ENCODE results near the gene HTT.

DNA sequence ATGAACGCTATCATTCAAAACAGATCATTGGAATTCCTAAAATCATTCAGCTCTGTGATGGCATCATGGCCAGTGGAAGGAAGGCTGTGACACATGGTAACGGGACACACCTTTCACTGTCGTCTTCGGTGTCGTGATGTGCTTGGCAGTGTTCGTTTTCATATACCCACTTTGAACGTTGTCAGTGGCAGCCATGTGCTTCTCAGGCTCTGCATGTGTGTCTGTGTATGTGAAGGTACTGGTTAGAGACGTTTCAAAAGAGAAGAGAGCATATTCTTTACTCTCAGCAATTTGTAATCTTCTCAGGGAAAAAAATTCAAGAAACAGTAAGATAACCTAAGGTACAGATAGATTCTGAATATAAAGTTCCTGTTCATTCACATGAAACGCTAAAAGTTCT, 103.9 kb downstream of the HTT start:
- TF ChIP-seq JUNB (IDR thresholded peaks at IDR 0.05) (no peak), NFYB (IDR thresholded peaks at IDR 0.05; ENCODE audit: insufficient read depth, low read depth, low read length) (no peak), POLR2A (IDR thresholded peaks at IDR 0.05; ENCODE audit: low read depth, low read length) (no peak), GATAD2B (conservative IDR thresholded peaks at IDR 0.05; ENCODE audit: low read depth) (no peak)
- TF ChIP-seq, protein P1, sequence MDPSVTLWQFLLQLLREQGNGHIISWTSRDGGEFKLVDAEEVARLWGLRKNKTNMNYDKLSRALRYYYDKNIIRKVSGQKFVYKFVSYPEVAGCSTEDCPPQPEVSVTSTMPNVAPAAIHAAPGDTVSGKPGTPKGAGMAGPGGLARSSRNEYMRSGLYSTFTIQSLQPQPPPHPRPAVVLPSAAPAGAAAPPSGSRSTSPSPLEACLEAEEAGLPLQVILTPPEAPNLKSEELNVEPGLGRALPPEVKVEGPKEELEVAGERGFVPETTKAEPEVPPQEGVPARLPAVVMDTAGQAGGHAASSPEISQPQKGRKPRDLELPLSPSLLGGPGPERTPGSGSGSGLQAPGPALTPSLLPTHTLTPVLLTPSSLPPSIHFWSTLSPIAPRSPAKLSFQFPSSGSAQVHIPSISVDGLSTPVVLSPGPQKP (IDR thresholded peaks at IDR 0.05; ENCODE audit: low read depth, low read length) = no peak
- TF ChIP-seq, protein P2, sequence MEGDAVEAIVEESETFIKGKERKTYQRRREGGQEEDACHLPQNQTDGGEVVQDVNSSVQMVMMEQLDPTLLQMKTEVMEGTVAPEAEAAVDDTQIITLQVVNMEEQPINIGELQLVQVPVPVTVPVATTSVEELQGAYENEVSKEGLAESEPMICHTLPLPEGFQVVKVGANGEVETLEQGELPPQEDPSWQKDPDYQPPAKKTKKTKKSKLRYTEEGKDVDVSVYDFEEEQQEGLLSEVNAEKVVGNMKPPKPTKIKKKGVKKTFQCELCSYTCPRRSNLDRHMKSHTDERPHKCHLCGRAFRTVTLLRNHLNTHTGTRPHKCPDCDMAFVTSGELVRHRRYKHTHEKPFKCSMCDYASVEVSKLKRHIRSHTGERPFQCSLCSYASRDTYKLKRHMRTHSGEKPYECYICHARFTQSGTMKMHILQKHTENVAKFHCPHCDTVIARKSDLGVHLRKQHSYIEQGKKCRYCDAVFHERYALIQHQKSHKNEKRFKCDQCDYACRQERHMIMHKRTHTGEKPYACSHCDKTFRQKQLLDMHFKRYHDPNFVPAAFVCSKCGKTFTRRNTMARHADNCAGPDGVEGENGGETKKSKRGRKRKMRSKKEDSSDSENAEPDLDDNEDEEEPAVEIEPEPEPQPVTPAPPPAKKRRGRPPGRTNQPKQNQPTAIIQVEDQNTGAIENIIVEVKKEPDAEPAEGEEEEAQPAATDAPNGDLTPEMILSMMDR (IDR thresholded peaks at IDR 0.05 in 2 of 3, conservative IDR thresholded peaks at IDR 0.05 in 1 of 3; ENCODE audit: control insufficient read depth in 2 of 3, extremely low read depth in 1 of 3, insufficient read depth in 1 of 3, low read depth in 3 of 3, low read length in 3 of 3) = no peak

All from GM12878 (cell line).